ENCODE data around the gene OCA2.

OCA2 gene

GRCh38 chr15:28118531-28118930 is 19.4 kb upstream of the OCA2 start:
- DNase-seq, result no peak

GRCh38 chr15:28118083-28118482 is 19.0 kb upstream of the OCA2 start:
- no peak for DNase-seq

GRCh38 chr15:28117432-28117990 is 18.4 kb upstream of the OCA2 start:
- DNase-seq, result no peak

GRCh38 chr15:28116521-28117431 is 17.7 kb upstream of the OCA2 start:
- DNase-seq, result no peak

GRCh38 chr15:28115871-28116270 is 16.8 kb upstream of the OCA2 start:
- DNase-seq, result no peak

GRCh38 chr15:28114721-28115622 is 15.9 kb upstream of the OCA2 start:
- DNase-seq, result no peak

GRCh38 chr15:28114114-28114455 is 15.0 kb upstream of the OCA2 start:
- no peak for DNase-seq

- no peak for DNase-seq
Measured at GRCh38 chr15:28113394-28114113, 14.4 kb upstream of the OCA2 start.

GRCh38 chr15:28112962-28113361 is 13.8 kb upstream of the OCA2 start:
- DNase-seq, result no peak

GRCh38 chr15:28112101-28112760 is 13.1 kb upstream of the OCA2 start:
- no peak for DNase-seq

- no peak for DNase-seq
Measured at GRCh38 chr15:28111543-28111942, 12.4 kb upstream of the OCA2 start.

GRCh38 chr15:28110481-28110881 is 11.4 kb upstream of the OCA2 start:
- DNase-seq, result no peak

- no peak for DNase-seq
Measured at GRCh38 chr15:28109626-28110455, 10.7 kb upstream of the OCA2 start.

- peak; percentile 34 for DNase-seq
Measured at GRCh38 chr15:28107904-28108275, 8.8 kb upstream of the OCA2 start.

GRCh38 chr15:28107111-28107903 is 8.2 kb upstream of the OCA2 start:
- peak; percentile 34 for DNase-seq

GRCh38 chr15:28106294-28107110 is 7.4 kb upstream of the OCA2 start:
- DNase-seq, result peak; percentile 30

- DNase-seq, result no peak
Measured at GRCh38 chr15:28105793-28106192, 6.7 kb upstream of the OCA2 start.

GRCh38 chr15:28105224-28105791 is 6.2 kb upstream of the OCA2 start:
- DNase-seq, result no peak

- no peak for DNase-seq
Measured at GRCh38 chr15:28104326-28104725, 5.2 kb upstream of the OCA2 start.

All from DMS53 (cell line).